Measurements from ENCODE around the gene CLEC4M.

GRCh38 chr19:7720351-7720750, 42.7 kb upstream of the CLEC4M start:
- no peak for TF ChIP-seq NFRKB (IDR thresholded peaks at IDR 0.05)
- no peak for TF ChIP-seq ELF4 (IDR thresholded peaks at IDR 0.05)
